Activated T-cell treated with anti-CD3 and anti-CD28 coated beads, Interleukin-2, amount 50 U/mL, for 72 hours (primary cell): ENCODE measurements around the gene TM9SF2. TPM values are rescaled to one million over a fixed set of nuclear protein-coding genes. Genes with fewer than 3 reads are reported as not detected.
A peak's percentile ranks its signal among the peaks of the same experiment; 100 is the strongest.
"Not testable (repeated sequence)": the region's sequence is repeated elsewhere in the genome, so short reads cannot be mapped to it uniquely, and the experiment has no call there.

Experiments
- ATAC-seq, 2 donors: fragments of 150-1000 bp; cut with Tn5 transposase; replicated peaks in 1 of 2; 2 replicates each; pipeline ENCODE4 v1.10.0; 2021; ENCODE audit warnings: moderate library complexity in 2 of 2, mild to moderate bottlenecking in 1 of 2
- DNase-seq, 2 donors: peaks; one replicate each; pipeline ENCODE4 v3.0.0; 2021 to 2022; ENCODE audit warnings: mixed read lengths in 1 of 2
- H3K27ac Mint-ChIP-seq: one replicate; pipeline ENCODE4 v1.8.0; 2022; ENCODE audit warnings: mild to moderate bottlenecking, moderate library complexity, mixed read lengths
- H3K27me3 Mint-ChIP-seq: one replicate; pipeline ENCODE4 v1.8.0; 2022; ENCODE audit warnings: low read depth, mixed read lengths
- H3K36me3 Mint-ChIP-seq, 2 donors: one replicate each; pipeline ENCODE4 v1.8.0; 2022; ENCODE audit warnings: mixed read lengths in 2 of 2, mild to moderate bottlenecking in 1 of 2; ENCODE audit not compliant: insufficient read depth in 2 of 2
- H3K4me1 Mint-ChIP-seq: one replicate; pipeline ENCODE4 v1.8.0; 2022; ENCODE audit warnings: low read depth, mixed read lengths
- H3K4me3 Mint-ChIP-seq, 2 donors: one replicate each; pipeline ENCODE4 v1.8.0; 2022; ENCODE audit warnings: mild to moderate bottlenecking in 2 of 2, mixed read lengths in 2 of 2, moderate library complexity in 2 of 2
- H3K9me3 Mint-ChIP-seq, 2 donors: one replicate each; pipeline ENCODE4 v1.8.0; 2022; ENCODE audit warnings: mixed read lengths in 2 of 2
- total RNA-seq, 2 donors: library from RNA; stranded (reverse); gene quantifications; one replicate each; pipeline ENCODE4 v1.2.3, GENCODE V29; 2022

TM9SF2 gene
- total RNA-seq, 2 donors from 2014 or later = 56.8 to 77.2 TPM

- no peak overlapping the region for H3K4me3 Mint-ChIP-seq
- peaks cover 7% of the 10 kb centered on the region for H3K4me1 Mint-ChIP-seq
- ATAC-seq = no peak
- peaks cover 0 to 4% of the 10 kb centered on the region in 2 donors for H3K9me3 Mint-ChIP-seq
- peaks cover 10% of the 10 kb centered on the region for H3K27me3 Mint-ChIP-seq
- H3K27ac Mint-ChIP-seq = no peak overlapping the region
- no peak for DNase-seq
- H3K36me3 Mint-ChIP-seq = peaks cover under 1 to 2% of the 10 kb centered on the region in 2 donors
Measured at GRCh38 chr13:99471221-99472121, 29.8 kb upstream of the TM9SF2 start.

DNA sequence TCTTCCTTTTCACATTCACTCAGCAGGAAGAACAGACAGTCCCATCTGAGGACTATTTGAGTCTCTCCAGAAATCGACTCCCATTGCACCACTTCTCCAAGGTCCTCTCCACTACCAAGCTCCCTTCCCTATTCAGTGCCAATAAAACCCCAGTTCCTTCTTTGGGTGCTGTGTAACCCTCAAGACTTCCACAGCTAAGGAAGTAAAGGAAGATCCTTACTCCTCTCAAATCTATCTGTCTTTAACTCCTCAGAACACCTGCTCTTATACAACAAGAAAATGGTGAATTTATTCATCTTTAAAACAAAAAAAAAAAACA, 29.2 kb upstream of the TM9SF2 start:
- Mint-ChIP-seq H3K4me3 (no peak overlapping the region), H3K36me3 (peaks cover 0 to 2% of the 10 kb centered on the region in 2 donors), H3K27me3 (peaks cover 10% of the 10 kb centered on the region), H3K27ac (no peak overlapping the region), H3K4me1 (peaks cover 7% of the 10 kb centered on the region), H3K9me3 (peaks cover 3 to 4% of the 10 kb centered on the region in 2 donors)
- ATAC-seq (no peak), DNase-seq (no peak)

- Mint-ChIP-seq H3K36me3 (peaks cover 0 to 2% of the 10 kb centered on the region in 2 donors), H3K9me3 (peaks cover 3 to 4% of the 10 kb centered on the region in 2 donors)
Measured at GRCh38 chr13:99473515-99473914, 27.8 kb upstream of the TM9SF2 start.

DNA sequence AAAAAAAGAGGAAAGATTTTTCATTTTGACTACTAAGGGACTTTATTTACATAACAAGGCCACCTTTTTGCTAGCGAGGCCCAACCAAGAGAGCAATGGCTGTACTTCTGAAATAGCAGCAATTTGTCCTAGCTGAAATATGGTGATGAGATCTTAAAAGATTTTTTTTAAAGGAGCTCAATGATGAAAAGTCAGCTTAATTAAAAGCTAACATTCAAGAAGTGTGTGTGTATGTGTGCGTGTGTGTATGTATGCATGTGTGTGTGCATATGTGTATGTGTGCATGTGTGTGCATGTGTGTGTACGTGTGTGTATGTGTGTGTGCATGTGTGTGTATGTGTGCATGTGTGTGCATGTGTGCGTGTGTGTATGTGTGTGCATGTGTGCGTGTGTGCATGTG, 24.6 kb upstream of the TM9SF2 start:
- Mint-ChIP-seq H3K4me3 (no peak overlapping the region), H3K9me3 (peaks cover 0 to 3% of the 10 kb centered on the region in 2 donors), H3K27me3 (no peaks in the 10 kb centered on the region), H3K36me3 (no peaks in the 10 kb centered on the region), H3K4me1 (no peaks in the 10 kb centered on the region), H3K27ac (no peak overlapping the region)
- DNase-seq (no peak), ATAC-seq (no peak)

More at GRCh38 chr13:99473515-99473914, 27.8 kb upstream of the TM9SF2 start:
- no peak for ATAC-seq
- Mint-ChIP-seq H3K27me3 (peaks cover 10% of the 10 kb centered on the region), H3K27ac (no peak overlapping the region), H3K4me1 (no peaks in the 10 kb centered on the region), H3K4me3 (no peak overlapping the region)
- no peak for DNase-seq

- Mint-ChIP-seq H3K36me3 (no peaks in the 10 kb centered on the region), H3K4me3 (no peak overlapping the region), H3K27me3 (no peaks in the 10 kb centered on the region), H3K4me1 (no peaks in the 10 kb centered on the region), H3K27ac (no peak overlapping the region), H3K9me3 (peaks cover 0 to 3% of the 10 kb centered on the region in 2 donors)
- ATAC-seq (no peak), DNase-seq (no peak)
Measured at GRCh38 chr13:99477493-99477892, 23.8 kb upstream of the TM9SF2 start.

DNA sequence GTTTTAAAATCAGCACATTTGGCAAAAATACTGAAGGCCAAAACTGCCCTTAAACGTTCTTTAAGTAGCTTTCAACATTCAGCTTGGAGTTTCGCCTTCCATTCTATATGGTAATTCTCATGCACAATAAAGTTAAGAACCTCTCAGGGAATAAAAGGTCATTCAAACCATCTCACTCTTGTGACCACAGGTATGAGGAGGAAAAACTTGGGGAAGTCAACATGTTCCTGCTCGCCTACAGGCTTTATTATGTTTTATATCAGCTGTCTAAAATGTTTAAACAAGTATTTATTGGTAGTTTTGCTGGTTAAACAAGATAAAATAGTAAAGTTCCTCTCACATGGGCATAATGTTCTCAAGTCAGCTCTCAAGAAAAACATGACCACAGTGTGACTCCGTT, 19.9 kb upstream of the TM9SF2 start:
- peaks cover 0 to 6% of the 10 kb centered on the region in 2 donors for H3K9me3 Mint-ChIP-seq
- H3K27ac Mint-ChIP-seq = no peak overlapping the region
- H3K27me3 Mint-ChIP-seq = no peaks in the 10 kb centered on the region
- no peak for ATAC-seq
- peaks cover 9% of the 10 kb centered on the region for H3K4me1 Mint-ChIP-seq
- no peak for DNase-seq
- H3K36me3 Mint-ChIP-seq = peaks cover 0 to 3% of the 10 kb centered on the region in 2 donors
- no peak overlapping the region for H3K4me3 Mint-ChIP-seq

DNA sequence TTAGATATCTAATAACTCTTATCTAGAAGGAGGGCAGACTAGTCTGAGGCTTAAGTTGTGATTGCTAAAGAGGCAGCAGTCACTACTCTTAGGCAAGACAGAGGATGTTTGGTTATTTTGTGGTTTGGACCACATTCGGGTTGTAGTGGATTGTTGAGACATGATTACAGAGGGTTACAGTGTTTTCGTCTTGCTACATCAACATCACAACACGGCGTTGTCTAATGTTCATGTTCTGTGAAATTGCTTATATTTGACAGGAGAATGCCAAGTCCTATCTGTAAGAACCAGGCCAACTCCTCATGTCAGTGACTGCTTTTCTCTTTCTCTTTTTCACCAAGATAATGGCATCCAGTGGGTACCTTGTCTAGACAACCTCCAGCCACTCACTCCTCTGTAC, 16.8 kb upstream of the TM9SF2 start:
- H3K4me1 Mint-ChIP-seq = peaks cover 15% of the 10 kb centered on the region
- DNase-seq (no peak), ATAC-seq (peak; percentile 50 to 90)
- peaks cover 3 to 7% of the 10 kb centered on the region in 2 donors for H3K36me3 Mint-ChIP-seq
- H3K4me3 Mint-ChIP-seq = peak overlapping the region in 1 of 2 donors; percentile 62
- peaks cover 2% of the 10 kb centered on the region in 2 donors for H3K9me3 Mint-ChIP-seq
- H3K27ac Mint-ChIP-seq = peak overlapping the region; percentile 72
- H3K27me3 Mint-ChIP-seq = no peaks in the 10 kb centered on the region

GRCh38 chr13:99486996-99487395, 14.3 kb upstream of the TM9SF2 start:
- DNase-seq = no peak
- H3K27ac Mint-ChIP-seq = no peak overlapping the region
- peaks cover 2 to 5% of the 10 kb centered on the region in 2 donors for H3K9me3 Mint-ChIP-seq
- H3K4me3 Mint-ChIP-seq = no peak overlapping the region
- H3K4me1 Mint-ChIP-seq = peaks cover 15% of the 10 kb centered on the region
- no peak for ATAC-seq
- peaks cover 7 to 10% of the 10 kb centered on the region in 2 donors for H3K36me3 Mint-ChIP-seq
- H3K27me3 Mint-ChIP-seq = no peaks in the 10 kb centered on the region

DNA sequence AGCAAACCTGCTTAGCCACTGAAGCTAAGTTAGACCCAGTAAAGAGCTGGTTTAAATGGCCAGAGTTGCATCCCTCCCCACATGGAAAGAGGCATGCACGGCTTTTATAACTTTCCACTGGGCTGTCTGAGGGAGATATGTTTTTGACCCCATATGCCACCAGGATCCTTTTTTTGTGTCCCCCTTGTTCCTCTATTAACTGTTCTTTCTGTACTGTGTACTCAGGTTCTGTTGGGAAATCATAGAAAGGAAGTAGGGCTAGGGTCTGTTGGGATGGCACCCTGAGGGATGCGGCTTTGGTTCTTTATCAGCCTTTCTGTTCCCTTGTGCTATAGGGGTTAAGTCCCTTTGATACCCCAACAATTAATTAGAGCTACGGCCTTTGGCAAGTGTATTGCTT, 12.2 kb upstream of the TM9SF2 start:
- H3K4me1 Mint-ChIP-seq = peaks cover 14% of the 10 kb centered on the region
- H3K36me3 Mint-ChIP-seq = peaks cover 14 to 18% of the 10 kb centered on the region in 2 donors
- peaks cover 5% of the 10 kb centered on the region in 2 donors for H3K9me3 Mint-ChIP-seq
- no peak overlapping the region for H3K4me3 Mint-ChIP-seq
- DNase-seq (no peak), ATAC-seq (no peak)
- H3K27ac Mint-ChIP-seq = no peak overlapping the region
- H3K27me3 Mint-ChIP-seq = no peaks in the 10 kb centered on the region

- H3K36me3 Mint-ChIP-seq = peaks cover 9 to 18% of the 10 kb centered on the region in 2 donors
- H3K4me3 Mint-ChIP-seq, ATAC-seq, DNase-seq, H3K9me3 Mint-ChIP-seq, H3K27me3 Mint-ChIP-seq, H3K27ac Mint-ChIP-seq: not testable (repeated sequence)
- peaks cover 24% of the 10 kb centered on the region for H3K4me1 Mint-ChIP-seq
Measured at GRCh38 chr13:99491750-99492149, 9.5 kb upstream of the TM9SF2 start.

- DNase-seq = no peak
- Mint-ChIP-seq H3K9me3 (peaks cover 3 to 7% of the 10 kb centered on the region in 2 donors), H3K27me3 (no peaks in the 10 kb centered on the region), H3K36me3 (peaks cover 9 to 20% of the 10 kb centered on the region in 2 donors), H3K27ac (peak overlapping the region; percentile 90), H3K4me3 (peak overlapping the region; percentile 92), H3K4me1 (peaks cover 51% of the 10 kb centered on the region)
- no peak for ATAC-seq
Measured at GRCh38 chr13:99495466-99496183, 5.6 kb upstream of the TM9SF2 start.

- Mint-ChIP-seq H3K27ac (peak overlapping the region; percentile 90), H3K4me3 (peak overlapping the region; percentile 92), H3K36me3 (peaks cover 9 to 17% of the 10 kb centered on the region in 2 donors), H3K9me3 (peaks cover 3 to 7% of the 10 kb centered on the region in 2 donors), H3K27me3 (no peaks in the 10 kb centered on the region), H3K4me1 (peaks cover 55% of the 10 kb centered on the region)
- peak; percentile 66 to 77 for DNase-seq
- peak; percentile 32 to 50 for ATAC-seq
Measured at GRCh38 chr13:99496184-99497142, 4.8 kb upstream of the TM9SF2 start.
